ENCODE results near the gene WNT3. TPM values are rescaled to one million over a fixed set of nuclear protein-coding genes. Genes with fewer than 3 reads are reported as not detected.

The WNT3 gene
- total and polyA plus RNA-seq, 7 experiments from 2014 or later, result 0.07 to 0.24 TPM; not detected in 5

DNA sequence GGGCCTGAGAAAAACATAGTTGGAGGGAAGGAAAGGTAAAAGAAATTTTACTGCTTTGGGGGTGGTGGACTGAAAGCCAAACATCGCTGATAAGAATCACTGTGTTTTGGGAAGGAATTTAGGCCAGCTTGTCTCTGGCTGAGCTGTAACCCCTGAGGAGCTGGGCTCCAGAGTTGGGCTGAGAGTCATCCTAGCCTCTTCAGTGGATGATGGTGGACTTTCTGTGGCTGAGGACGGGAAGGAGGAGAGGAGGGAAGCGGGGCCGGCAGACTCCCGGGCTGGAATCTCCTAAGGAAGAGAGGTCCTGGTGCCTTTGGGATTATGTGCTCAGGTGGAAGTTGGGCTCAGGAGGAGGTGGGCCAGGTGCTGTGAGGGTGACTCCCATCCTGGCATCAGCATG is 41.5 kb upstream of the WNT3 start:
- H3K27me3 Mint-ChIP-seq, result peaks cover 23 to 42% (median 36%) of the 10 kb centered on the region in 5 donors
- ChIA-PET CTCF (no interaction called here), POLR2A (no interaction called here)
- H3K9me3 ChIP-seq (ENCODE audit: control insufficient read depth in 2 of 3, low read length in 3 of 3), result no peaks in the 10 kb centered on the region
- peaks cover 0 to 1% (median 0%) of the 10 kb centered on the region in 7 donors for H3K4me1 Mint-ChIP-seq
- DNase-seq (no peak), ATAC-seq (no peak)
- H3K27me3 ChIP-seq (ENCODE audit: control insufficient read depth in 2 of 2, insufficient read depth in 2 of 2, low read length in 2 of 2), result no peaks in the 10 kb centered on the region
- no peaks in the 10 kb centered on the region for H3K4me1 ChIP-seq (ENCODE audit: control insufficient read depth in 2 of 2, insufficient read depth in 2 of 2, low read length in 2 of 2)
- H3K36me3 Mint-ChIP-seq, result peaks cover 0 to 5% (median 0%) of the 10 kb centered on the region in 5 donors
- H3K27ac ChIP-seq (ENCODE audit: low read depth, low read length), result no peak overlapping the region
- peaks cover 0 to 4% (median 0%) of the 10 kb centered on the region in 11 donors for H3K9me3 Mint-ChIP-seq
- no peaks in the 10 kb centered on the region for H3K36me3 ChIP-seq (ENCODE audit: control insufficient read depth in 2 of 3, insufficient read depth in 3 of 3, low read length in 3 of 3)
- no peak overlapping the region for H3K4me3 Mint-ChIP-seq
- intact Hi-C loops (cut with micrococcal nuclease), result no loop called here
- no peak overlapping the region for H3K27ac Mint-ChIP-seq
- H3K4me3 ChIP-seq (ENCODE audit: low read length), result no peak overlapping the region

DNA sequence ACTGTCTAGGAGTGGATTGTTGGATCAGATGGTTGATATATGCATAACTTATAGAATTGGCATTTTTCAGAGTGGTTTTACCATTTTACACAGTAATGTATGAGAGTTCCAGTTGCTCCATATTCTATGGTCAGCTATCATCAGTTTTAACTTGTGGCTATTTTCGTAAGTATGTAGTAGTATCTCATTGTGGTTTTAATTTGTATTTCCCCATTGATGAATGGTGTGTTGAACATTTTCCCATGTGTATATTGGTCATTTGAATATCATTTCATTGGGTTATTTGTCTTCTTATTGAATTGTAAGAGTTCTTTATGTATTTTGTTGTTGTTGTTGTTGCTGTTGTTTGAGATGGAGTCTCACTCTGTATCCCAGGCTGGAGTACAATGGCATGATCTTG is 39.1 kb upstream of the WNT3 start:
- DNase-seq, result no peak
- ChIA-PET POLR2A (no interaction called here), CTCF (no interaction called here)
- Mint-ChIP-seq H3K9me3 (peaks cover 0 to 4% (median 0%) of the 10 kb centered on the region in 11 donors), H3K27me3 (peaks cover 29 to 55% (median 43%) of the 10 kb centered on the region in 5 donors), H3K4me1 (peaks cover 0 to 5% (median 4%) of the 10 kb centered on the region in 7 donors), H3K4me3 (no peak overlapping the region), H3K36me3 (peaks cover 0 to 5% (median 0%) of the 10 kb centered on the region in 5 donors), H3K27ac (no peak overlapping the region)
- Histone ChIP-seq H3K27me3 (ENCODE audit: control insufficient read depth in 2 of 2, insufficient read depth in 2 of 2, low read length in 2 of 2) (peaks cover 3 to 4% of the 10 kb centered on the region in 2 donors), H3K27ac (ENCODE audit: low read depth, low read length) (no peak overlapping the region), H3K4me1 (ENCODE audit: control insufficient read depth in 2 of 2, insufficient read depth in 2 of 2, low read length in 2 of 2) (no peaks in the 10 kb centered on the region), H3K36me3 (ENCODE audit: control insufficient read depth in 2 of 3, insufficient read depth in 3 of 3, low read length in 3 of 3) (no peaks in the 10 kb centered on the region), H3K9me3 (ENCODE audit: control insufficient read depth in 2 of 3, low read length in 3 of 3) (no peaks in the 10 kb centered on the region), H3K4me3 (ENCODE audit: low read length) (no peak overlapping the region)
- intact Hi-C loops (cut with micrococcal nuclease), result no loop called here
- ATAC-seq, result no peak

DNA sequence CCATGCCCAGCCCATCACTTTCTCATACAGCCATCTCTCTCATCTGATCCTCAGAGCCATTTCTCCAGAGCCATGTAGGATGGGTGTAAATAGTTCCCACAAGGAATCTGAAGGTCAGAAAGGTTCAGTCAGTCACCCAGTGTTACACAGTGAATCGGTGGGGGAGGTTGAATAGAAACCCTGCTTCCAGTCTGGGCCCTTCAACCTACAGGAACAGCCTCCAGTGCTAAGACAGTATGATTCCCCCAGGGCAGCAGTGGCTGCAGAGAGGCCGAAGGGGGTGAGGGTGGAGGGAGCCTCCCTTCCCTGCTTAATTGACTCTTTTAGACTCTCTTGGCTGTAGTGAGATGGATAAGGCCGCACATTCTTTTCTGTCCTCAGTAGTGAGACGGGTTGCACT is 36.5 kb upstream of the WNT3 start:
- Histone ChIP-seq H3K36me3 (ENCODE audit: control insufficient read depth in 2 of 3, insufficient read depth in 3 of 3, low read length in 3 of 3) (no peaks in the 10 kb centered on the region), H3K4me1 (ENCODE audit: control insufficient read depth in 2 of 2, insufficient read depth in 2 of 2, low read length in 2 of 2) (no peaks in the 10 kb centered on the region), H3K9me3 (ENCODE audit: control insufficient read depth in 2 of 3, low read length in 3 of 3) (no peaks in the 10 kb centered on the region), H3K27ac (ENCODE audit: low read depth, low read length) (no peak overlapping the region), H3K27me3 (ENCODE audit: control insufficient read depth in 2 of 2, insufficient read depth in 2 of 2, low read length in 2 of 2) (peaks cover 7 to 13% of the 10 kb centered on the region in 2 donors), H3K4me3 (ENCODE audit: low read length) (no peak overlapping the region)
- peaks cover 44 to 72% (median 58%) of the 10 kb centered on the region in 5 donors for H3K27me3 Mint-ChIP-seq
- peaks cover 0 to 4% (median 0%) of the 10 kb centered on the region in 11 donors for H3K9me3 Mint-ChIP-seq
- H3K4me3 Mint-ChIP-seq, result no peak overlapping the region
- ChIA-PET POLR2A (no interaction called here), CTCF (interaction anchor here (0.7 kb wide), 1 partner anchor 81 kb away, joined by 3 read pairs; no protein-coding TSS in a partner anchor)
- peaks cover 0 to 5% (median 0%) of the 10 kb centered on the region in 5 donors for H3K36me3 Mint-ChIP-seq
- intact Hi-C loops (cut with micrococcal nuclease), result no loop called here
- ATAC-seq (no peak), DNase-seq (no peak)
- no peak overlapping the region for H3K27ac Mint-ChIP-seq
- H3K4me1 Mint-ChIP-seq, result peaks cover 3 to 25% (median 11%) of the 10 kb centered on the region in 7 donors

DNA sequence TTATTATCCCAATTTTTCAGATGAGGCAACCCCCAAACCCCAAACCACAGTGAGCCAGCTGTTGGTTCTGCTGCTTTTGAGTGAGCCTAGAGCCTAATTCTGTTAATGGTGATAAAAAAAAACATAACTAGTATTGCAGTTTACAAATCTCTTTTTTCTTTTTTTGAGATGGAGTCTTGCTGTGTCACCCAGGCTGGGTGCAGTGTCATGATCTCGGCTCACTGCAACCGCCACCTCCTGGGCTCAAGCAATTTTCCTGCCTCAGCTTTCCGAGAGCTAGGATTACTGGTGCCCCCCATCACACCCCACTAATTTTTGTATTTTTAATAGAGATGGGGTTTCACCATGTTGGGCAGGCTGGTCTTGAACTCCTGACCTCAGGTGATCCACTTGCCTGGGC is 36.0 kb upstream of the WNT3 start:
- no peaks in the 10 kb centered on the region for H3K9me3 ChIP-seq (ENCODE audit: control insufficient read depth in 2 of 3, low read length in 3 of 3)
- Mint-ChIP-seq H3K4me3 (no peak overlapping the region), H3K27me3 (peaks cover 46 to 74% (median 63%) of the 10 kb centered on the region in 5 donors), H3K4me1 (peaks cover 3 to 26% (median 11%) of the 10 kb centered on the region in 7 donors), H3K36me3 (peaks cover 0 to 5% (median 0%) of the 10 kb centered on the region in 5 donors), H3K27ac (no peak overlapping the region), H3K9me3 (peaks cover 0 to 4% (median 0%) of the 10 kb centered on the region in 11 donors)
- no peaks in the 10 kb centered on the region for H3K36me3 ChIP-seq (ENCODE audit: control insufficient read depth in 2 of 3, insufficient read depth in 3 of 3, low read length in 3 of 3)
- no peaks in the 10 kb centered on the region for H3K4me1 ChIP-seq (ENCODE audit: control insufficient read depth in 2 of 2, insufficient read depth in 2 of 2, low read length in 2 of 2)
- H3K27me3 ChIP-seq (ENCODE audit: control insufficient read depth in 2 of 2, insufficient read depth in 2 of 2, low read length in 2 of 2), result peaks cover 7 to 13% of the 10 kb centered on the region in 2 donors
- no peak for ATAC-seq
- ChIA-PET CTCF (interaction anchor here (0.7 to 1.0 kb wide), 2 partner anchors 12 to 81 kb away, joined by 3 read pairs; no protein-coding TSS in a partner anchor), POLR2A (no interaction called here)
- no peak overlapping the region for H3K27ac ChIP-seq (ENCODE audit: low read depth, low read length)
- no peak for DNase-seq
- H3K4me3 ChIP-seq (ENCODE audit: low read length), result no peak overlapping the region
- intact Hi-C loops (cut with micrococcal nuclease), result no loop called here

- H3K9me3 Mint-ChIP-seq, result peaks cover 0 to 4% (median 0%) of the 10 kb centered on the region in 11 donors
- no peaks in the 10 kb centered on the region for H3K4me1 ChIP-seq (ENCODE audit: control insufficient read depth in 2 of 2, insufficient read depth in 2 of 2, low read length in 2 of 2)
- ATAC-seq (no peak), DNase-seq (no peak)
- ChIA-PET CTCF (interaction anchor here (1.0 kb wide), 1 partner anchor 13 kb away, joined by 3 read pairs; no protein-coding TSS in a partner anchor), POLR2A (no interaction called here)
- H3K27me3 Mint-ChIP-seq, result peaks cover 49 to 76% (median 68%) of the 10 kb centered on the region in 5 donors
- H3K27ac Mint-ChIP-seq, result no peak overlapping the region
- H3K4me1 Mint-ChIP-seq, result peaks cover 3 to 26% (median 11%) of the 10 kb centered on the region in 7 donors
- peaks cover 7 to 13% of the 10 kb centered on the region in 2 donors for H3K27me3 ChIP-seq (ENCODE audit: control insufficient read depth in 2 of 2, insufficient read depth in 2 of 2, low read length in 2 of 2)
- H3K27ac ChIP-seq (ENCODE audit: low read depth, low read length), result no peak overlapping the region
- H3K4me3 Mint-ChIP-seq, result peak overlapping the region in 1 of 10 donors; percentile 13
- H3K36me3 ChIP-seq (ENCODE audit: control insufficient read depth in 2 of 3, insufficient read depth in 3 of 3, low read length in 3 of 3), result no peaks in the 10 kb centered on the region
- intact Hi-C loops (cut with micrococcal nuclease), result no loop called here
- H3K36me3 Mint-ChIP-seq, result peaks cover 0 to 5% (median 0%) of the 10 kb centered on the region in 5 donors
- H3K4me3 ChIP-seq (ENCODE audit: low read length), result no peak overlapping the region
- H3K9me3 ChIP-seq (ENCODE audit: control insufficient read depth in 2 of 3, low read length in 3 of 3), result no peaks in the 10 kb centered on the region
These were observed 35.5 kb upstream of the WNT3 start for GRCh38 chr17:46853896-46854444.

DNA sequence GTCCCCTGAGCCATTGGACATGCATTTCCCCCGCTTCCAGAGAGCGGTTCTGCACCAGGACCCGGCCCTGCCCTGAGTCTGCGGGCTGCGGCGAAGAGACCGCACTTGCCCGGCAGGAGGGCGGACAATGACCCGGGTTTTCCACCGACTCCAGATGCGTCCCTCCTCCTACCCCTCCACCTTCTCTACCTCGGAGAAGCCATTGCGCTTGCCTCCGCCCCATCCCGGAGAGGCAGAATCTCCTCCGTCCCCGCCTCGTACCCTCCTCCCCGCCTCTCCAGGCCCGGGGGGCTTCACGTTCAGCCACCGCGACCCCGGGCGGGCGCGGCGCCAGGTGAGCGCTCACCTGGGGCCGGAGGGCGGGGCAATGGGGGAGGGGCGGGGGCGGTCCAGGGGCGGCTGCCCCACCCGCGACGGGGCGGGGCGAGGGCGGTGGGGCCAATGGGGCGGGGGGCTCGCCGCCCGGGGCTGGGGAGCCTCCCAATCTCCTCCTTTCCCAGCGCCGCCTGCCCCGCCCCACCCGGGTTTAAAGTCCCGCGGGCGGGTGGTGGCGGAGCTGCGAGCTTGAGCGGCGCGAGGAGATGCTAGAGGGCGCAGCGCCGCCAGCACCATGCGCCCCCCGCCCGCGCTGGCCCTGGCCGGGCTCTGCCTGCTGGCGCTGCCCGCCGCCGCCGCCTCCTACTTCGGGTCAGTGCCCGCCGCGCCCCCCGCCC is 32.7 kb upstream of the WNT3 start, which contains the start of gene WNT9B:
WNT9B (plus strand) TSS at position 555 of the 713 bp plus-strand sequence; CDS start at position 611, 56 bp downstream.
- ChIA-PET POLR2A (no interaction called here), CTCF (interaction anchor here (0.5 kb wide), 1 partner anchor 87 kb away, joined by 3 read pairs; no protein-coding TSS in a partner anchor)
- H3K9me3 ChIP-seq (ENCODE audit: control insufficient read depth in 2 of 3, low read length in 3 of 3), result no peaks in the 10 kb centered on the region
- Mint-ChIP-seq H3K9me3 (peaks cover 0 to 4% (median 0%) of the 10 kb centered on the region in 11 donors), H3K4me3 (peak within 1 kb of the TSS; percentile 51 to 77 (median 66)), H3K27me3 (peaks cover 53 to 81% (median 78%) of the 10 kb centered on the region in 5 donors), H3K27ac (peak within 1 kb of the TSS in 1 of 9 donors; percentile 19), H3K4me1 (peaks cover 3 to 26% (median 11%) of the 10 kb centered on the region in 7 donors), H3K36me3 (no peaks in the 10 kb centered on the region)
- H3K36me3 ChIP-seq (ENCODE audit: control insufficient read depth in 2 of 3, insufficient read depth in 3 of 3, low read length in 3 of 3), result no peaks in the 10 kb centered on the region
- ATAC-seq (peak; percentile 60), DNase-seq (no peak)
- intact Hi-C loops (cut with micrococcal nuclease), result no loop called here
- H3K27me3 ChIP-seq (ENCODE audit: control insufficient read depth in 2 of 2, insufficient read depth in 2 of 2, low read length in 2 of 2), result peaks cover 7 to 13% of the 10 kb centered on the region in 2 donors
- H3K27ac ChIP-seq (ENCODE audit: low read depth, low read length), result no peak within 1 kb of the TSS
- H3K4me1 ChIP-seq (ENCODE audit: control insufficient read depth in 2 of 2, insufficient read depth in 2 of 2, low read length in 2 of 2), result no peaks in the 10 kb centered on the region
- H3K4me3 ChIP-seq (ENCODE audit: low read length), result no peak within 1 kb of the TSS

All from naive thymus-derived CD4-positive, alpha-beta T cell (primary cell).